ENCODE results near the gene ZNF883.

Gene ZNF883

DNA sequence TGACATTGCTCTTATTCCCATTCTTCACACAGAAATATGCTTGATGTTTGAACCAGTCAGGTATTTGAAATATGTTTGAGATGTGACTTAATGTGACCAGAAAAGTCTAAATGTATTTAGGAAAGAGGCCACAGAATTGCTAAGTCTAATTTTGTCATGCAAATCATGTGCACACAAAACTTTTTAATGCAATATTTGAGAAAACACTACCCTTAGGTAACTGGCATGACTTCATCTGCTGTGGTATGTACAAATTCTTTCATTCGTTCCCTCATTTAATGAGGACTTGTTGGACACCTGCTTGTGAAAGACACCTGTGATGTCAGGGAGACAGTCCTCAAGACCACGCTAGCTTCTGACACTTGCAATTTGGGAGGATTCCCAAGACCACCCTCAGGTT, 100.3 kb downstream of the ZNF883 start:
- Histone ChIP-seq H3K36me3 (ENCODE audit: insufficient read depth, low read length) (no peaks in the 10 kb centered on the region), H3K4me3 (ENCODE audit: low read depth, low read length, poor library complexity, severe bottlenecking) (no peak overlapping the region), H3K9me2 (ENCODE audit: low read depth, low read length) (no peaks in the 10 kb centered on the region), H2AFZ (ENCODE audit: low read length) (no peak overlapping the region), H3K4me2 (ENCODE audit: low read length) (no peak overlapping the region), H3K9me3 (ENCODE audit: low read length) (no peaks in the 10 kb centered on the region), H3K27me3 (ENCODE audit: insufficient read depth, low read length) (no peaks in the 10 kb centered on the region), H3K79me2 (ENCODE audit: insufficient read depth, low read length) (no peaks in the 10 kb centered on the region), H3K9ac (ENCODE audit: low read length) (no peak overlapping the region), H3K27ac (ENCODE audit: low read depth, low read length, poor library complexity, severe bottlenecking) (no peak overlapping the region), H4K20me1 (ENCODE audit: insufficient read depth, low read length) (no peaks in the 10 kb centered on the region), H3F3A (ENCODE audit: insufficient read depth, low read length) (no peaks in the 10 kb centered on the region), H3K4me1 (ENCODE audit: insufficient read depth, low read length, severe bottlenecking) (no peaks in the 10 kb centered on the region)
- TF ChIP-seq, protein P1, sequence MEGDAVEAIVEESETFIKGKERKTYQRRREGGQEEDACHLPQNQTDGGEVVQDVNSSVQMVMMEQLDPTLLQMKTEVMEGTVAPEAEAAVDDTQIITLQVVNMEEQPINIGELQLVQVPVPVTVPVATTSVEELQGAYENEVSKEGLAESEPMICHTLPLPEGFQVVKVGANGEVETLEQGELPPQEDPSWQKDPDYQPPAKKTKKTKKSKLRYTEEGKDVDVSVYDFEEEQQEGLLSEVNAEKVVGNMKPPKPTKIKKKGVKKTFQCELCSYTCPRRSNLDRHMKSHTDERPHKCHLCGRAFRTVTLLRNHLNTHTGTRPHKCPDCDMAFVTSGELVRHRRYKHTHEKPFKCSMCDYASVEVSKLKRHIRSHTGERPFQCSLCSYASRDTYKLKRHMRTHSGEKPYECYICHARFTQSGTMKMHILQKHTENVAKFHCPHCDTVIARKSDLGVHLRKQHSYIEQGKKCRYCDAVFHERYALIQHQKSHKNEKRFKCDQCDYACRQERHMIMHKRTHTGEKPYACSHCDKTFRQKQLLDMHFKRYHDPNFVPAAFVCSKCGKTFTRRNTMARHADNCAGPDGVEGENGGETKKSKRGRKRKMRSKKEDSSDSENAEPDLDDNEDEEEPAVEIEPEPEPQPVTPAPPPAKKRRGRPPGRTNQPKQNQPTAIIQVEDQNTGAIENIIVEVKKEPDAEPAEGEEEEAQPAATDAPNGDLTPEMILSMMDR (IDR thresholded peaks at IDR 0.05; ENCODE audit: low read length): no peak
- no peak for TF ChIP-seq EZH2 (IDR thresholded peaks at IDR 0.05; ENCODE audit: borderline replicate concordance, low read length)

Measured in OCI-LY1 (cell line).